Measurements from ENCODE around the gene PHACTR3.

GRCh38 chr20:59578436-59579403 is 25.6 kb upstream of the PHACTR3 start:
- TF ChIP-seq CTCF (IDR thresholded peaks at IDR 0.05) (no peak), POLR2A (IDR thresholded peaks at IDR 0.05) (no peak)

Measured in lower leg skin (tissue), 3 donors.